ENCODE results near the gene SPTLC1. TPM values are rescaled to one million over a fixed set of nuclear protein-coding genes. Genes with fewer than 3 reads are reported as not detected.

Gene SPTLC1
- total and polyA plus RNA-seq, 2 of the 13 experiments (the other 11 are each of a cell fraction or from before 2014, with no cell fraction given): 56.2 to 72.5 TPM

- TF ChIP-seq ZNF18 (CRISPR knock-in tag; IDR thresholded peaks at IDR 0.05; ENCODE audit: insufficient replicate concordance) (no peak), ZNF816 (CRISPR knock-in tag; IDR thresholded peaks at IDR 0.05; ENCODE audit: borderline replicate concordance) (no peak), NFIB (CRISPR knock-in tag; IDR thresholded peaks at IDR 0.05; ENCODE audit: borderline replicate concordance) (no peak), THYN1 (CRISPR knock-in tag; IDR thresholded peaks at IDR 0.05; ENCODE audit: borderline replicate concordance, low read depth) (no peak), ZNF12 (CRISPR knock-in tag; IDR thresholded peaks at IDR 0.05) (no peak)
Measured at GRCh38 chr9:91991721-91992341, 123.4 kb downstream of the SPTLC1 start (continued).

GRCh38 chr9:91986248-91986647 lies 129.0 kb downstream of the SPTLC1 start:
- in situ Hi-C loops (cut with HindIII; ENCODE audit: extremely low pct_ligation_motif_present, low pct_unique_long_range_greater_than_20kb): no loop called here
- ATAC-seq (no peak), FAIRE-seq (no peak), DNase-seq (ENCODE audit: low spot score) (no peak)
- no peak overlapping the region for H3K27ac ChIP-seq (ENCODE audit: extremely low read length, insufficient read depth, low read length)
- BruUV-seq (replicated peaks): no TSS peak
- intact Hi-C loops (cut with micrococcal nuclease; ENCODE audit: unreplicated experiment): no loop called here
- H2AFZ ChIP-seq (ENCODE audit: low read length): no peak overlapping the region
- no peak overlapping the region for H3K4me2 ChIP-seq (ENCODE audit: low read depth, low read length)
- ChIA-PET POLR2A (no interaction called here), CTCF (ENCODE audit: low intra/inter-chr PET ratio, low total read pairs) (no interaction called here)
- no peaks in the 10 kb centered on the region for H3K36me3 ChIP-seq (replicated peaks in 1 of 2; ENCODE audit: control insufficient read depth in 1 of 2, insufficient read depth in 2 of 2, low read length in 2 of 2)
- H4K20me1 ChIP-seq (ENCODE audit: insufficient read depth, low read length): no peaks in the 10 kb centered on the region
- H3K9ac ChIP-seq (ENCODE audit: insufficient read depth, low read depth, low read length): no peak overlapping the region
- H3K4me3 ChIP-seq (replicated peaks in 1 of 3; ENCODE audit: insufficient read depth in 1 of 3, low read depth in 2 of 3, low read length in 3 of 3): no peak overlapping the region
- no peaks in the 10 kb centered on the region for H3K4me1 ChIP-seq (ENCODE audit: insufficient read depth, low read length)
- peaks cover 0 to 10% of the 10 kb centered on the region in 2 experiments; a peak in 3 of 5 replicates for H3K27me3 ChIP-seq (ENCODE audit: control insufficient read depth in 1 of 2, insufficient read depth in 2 of 2, low read length in 2 of 2)
- no peaks in the 10 kb centered on the region for H3K79me2 ChIP-seq (ENCODE audit: insufficient read depth, low read length)
- no peaks in the 10 kb centered on the region for H3K9me3 ChIP-seq (ENCODE audit: low read length)
- 7% methylated on average over 1 of the region's 2 CpGs for WGBS (ENCODE audit: low lambda C conversion rate)
- TF ChIP-seq ZNF788 (CRISPR knock-in tag; IDR thresholded peaks at IDR 0.05; ENCODE audit: borderline replicate concordance): no peak
- TF ChIP-seq RORA (CRISPR knock-in tag; IDR thresholded peaks at IDR 0.05): no peak
- TF ChIP-seq ZNF207 (IDR thresholded peaks at IDR 0.05; ENCODE audit: borderline replicate concordance): no peak
- TF ChIP-seq IKZF4 (CRISPR knock-in tag; IDR thresholded peaks at IDR 0.05; ENCODE audit: borderline replicate concordance, low read depth, not compliant biosample characterization): no peak
- no peak for TF ChIP-seq ZNF407 (CRISPR knock-in tag; IDR thresholded peaks at IDR 0.05; ENCODE audit: not compliant biosample characterization)
- TF ChIP-seq KDM5B (CRISPR knock-in tag; IDR thresholded peaks at IDR 0.05; ENCODE audit: borderline replicate concordance): no peak
- no peak for TF ChIP-seq SMC3 (IDR thresholded peaks at IDR 0.05; ENCODE audit: low read length)
- TF ChIP-seq MTF1 (CRISPR knock-in tag; IDR thresholded peaks at IDR 0.05): no peak
- no peak for TF ChIP-seq ZNF816 (CRISPR knock-in tag; IDR thresholded peaks at IDR 0.05; ENCODE audit: borderline replicate concordance)
